Loucy (cell line): ENCODE measurements around the gene BIN1.

Experiments used
- H2AFZ ChIP-seq: fragments of 200-600 bp; sonication (generic); 2 replicates; pipeline ENCODE4 v1.6.0; 2016; ENCODE audit warnings: antibody characterized with exemption, mild to moderate bottlenecking, low read length, moderate library complexity
- H3F3A ChIP-seq: fragments of 200-600 bp; 2 replicates; pipeline ENCODE4 v1.6.0; 2016; ENCODE audit warnings: antibody characterized with exemption, low read depth, mild to moderate bottlenecking
- H3K27me3 ChIP-seq: fragments of 200-600 bp; sonication (generic); 2 replicates; pipeline ENCODE4 v1.6.1; 2014; ENCODE audit warnings: low read length, mild to moderate bottlenecking; ENCODE audit not compliant: insufficient read depth, poor library complexity, severe bottlenecking
- H3K36me3 ChIP-seq: fragments of 200-600 bp; sonication (generic); 2 replicates; pipeline ENCODE4 v1.6.1; 2016; ENCODE audit warnings: low read length; ENCODE audit not compliant: insufficient read depth
- H3K4me1 ChIP-seq: fragments of 200-600 bp; sonication (generic); 2 replicates; pipeline ENCODE4 v1.5.1; 2014; ENCODE audit warnings: low read length, mild to moderate bottlenecking; ENCODE audit not compliant: insufficient read depth, poor library complexity, severe bottlenecking
- H3K4me2 ChIP-seq: fragments of 200-600 bp; sonication (generic); 2 replicates; pipeline ENCODE4 v1.6.0; 2014; ENCODE audit warnings: antibody characterized with exemption, low read length, low read depth, mild to moderate bottlenecking; ENCODE audit not compliant: poor library complexity, severe bottlenecking
- H3K4me3 ChIP-seq: fragments of 200-600 bp; sonication (generic); 2 replicates; pipeline ENCODE4 v1.5.1; 2014; ENCODE audit warnings: low read length, mild to moderate bottlenecking, mixed read lengths; ENCODE audit not compliant: poor library complexity, severe bottlenecking
- H3K79me2 ChIP-seq: fragments of 200-600 bp; sonication (generic); 2 replicates; pipeline ENCODE4 v1.6.1; 2014; ENCODE audit warnings: low read length; ENCODE audit not compliant: insufficient read depth
- H3K9ac ChIP-seq: fragments of 200-600 bp; sonication (generic); 2 replicates; pipeline ENCODE4 v1.6.0; 2014; ENCODE audit warnings: mild to moderate bottlenecking, low read depth, low read length, moderate library complexity; ENCODE audit not compliant: poor library complexity, severe bottlenecking
- H3K9me2 ChIP-seq: fragments of 200-600 bp; sonication (generic); replicated peaks from 2 replicates; pipeline ENCODE4 v1.6.1; 2016; ENCODE audit warnings: low read depth, low read length, mixed read lengths
- H3K9me3 ChIP-seq: fragments of 200-600 bp; sonication (generic); 2 replicates; pipeline ENCODE4 v1.6.1; 2014; ENCODE audit warnings: mild to moderate bottlenecking, antibody characterized with exemption, low read length, low read depth; ENCODE audit not compliant: insufficient read depth
- H4K20me1 ChIP-seq: fragments of 200-600 bp; sonication (generic); 2 replicates; pipeline ENCODE4 v1.6.0; 2014; ENCODE audit warnings: antibody characterized with exemption, low read length, mild to moderate bottlenecking; ENCODE audit not compliant: insufficient read depth, poor library complexity, severe bottlenecking
- CTCF ChIP-seq: fragments of 200-600 bp; sonication (generic); conservative IDR thresholded peaks from 2 replicates; pipeline ENCODE4 v1.5.1; 2014; ENCODE audit warnings: mild to moderate bottlenecking, antibody characterized with exemption, low read length
- EZH2phosphoT487 ChIP-seq: fragments of 200-600 bp; IDR thresholded peaks from 2 replicates; pipeline ENCODE4 v1.6.1; 2018; ENCODE audit warnings: antibody characterized with exemption, mild to moderate bottlenecking, moderate library complexity, borderline replicate concordance

Gene BIN1

GRCh38 chr2:127088706-127089105 lies 18.2 kb downstream of the BIN1 start:
- Histone ChIP-seq H3K4me2 (no peak overlapping the region), H3F3A (no peaks in the 10 kb centered on the region), H2AFZ (no peak overlapping the region), H3K27me3 (no peaks in the 10 kb centered on the region), H3K79me2 (no peaks in the 10 kb centered on the region), H3K9ac (no peak overlapping the region), H3K4me1 (no peaks in the 10 kb centered on the region), H3K36me3 (no peaks in the 10 kb centered on the region), H4K20me1 (no peaks in the 10 kb centered on the region), H3K9me2 (no peaks in the 10 kb centered on the region), H3K9me3 (no peaks in the 10 kb centered on the region), H3K4me3 (no peak overlapping the region)
- TF ChIP-seq CTCF (no peak), EZH2phosphoT487 (no peak)

GRCh38 chr2:127087791-127088495 lies 19.0 kb downstream of the BIN1 start:
- no peak for TF ChIP-seq CTCF
- no peak for TF ChIP-seq EZH2phosphoT487
- no peak overlapping the region for H2AFZ ChIP-seq
- H3K9ac ChIP-seq = no peak overlapping the region
- H3K79me2 ChIP-seq = no peaks in the 10 kb centered on the region
- H3K4me1 ChIP-seq = no peaks in the 10 kb centered on the region
- no peaks in the 10 kb centered on the region for H3K27me3 ChIP-seq
- no peaks in the 10 kb centered on the region for H3K9me3 ChIP-seq
- no peak overlapping the region for H3K4me2 ChIP-seq
- no peaks in the 10 kb centered on the region for H3F3A ChIP-seq
- H4K20me1 ChIP-seq = no peaks in the 10 kb centered on the region
- H3K36me3 ChIP-seq = no peaks in the 10 kb centered on the region
- H3K4me3 ChIP-seq = no peak overlapping the region
- H3K9me2 ChIP-seq = no peaks in the 10 kb centered on the region

GRCh38 chr2:127086990-127087790 lies 19.8 kb downstream of the BIN1 start:
- no peaks in the 10 kb centered on the region for H4K20me1 ChIP-seq
- H3K79me2 ChIP-seq = no peaks in the 10 kb centered on the region
- H3K4me3 ChIP-seq = no peak overlapping the region
- H3K4me2 ChIP-seq = no peak overlapping the region
- no peak for TF ChIP-seq EZH2phosphoT487
- no peak for TF ChIP-seq CTCF
- no peaks in the 10 kb centered on the region for H3K4me1 ChIP-seq
- no peak overlapping the region for H2AFZ ChIP-seq
- H3F3A ChIP-seq = no peaks in the 10 kb centered on the region
- no peaks in the 10 kb centered on the region for H3K27me3 ChIP-seq
- no peaks in the 10 kb centered on the region for H3K9me3 ChIP-seq
- no peaks in the 10 kb centered on the region for H3K9me2 ChIP-seq
- H3K36me3 ChIP-seq = no peaks in the 10 kb centered on the region
- H3K9ac ChIP-seq = no peak overlapping the region
